H1 (cell line): Measurements from ENCODE around the gene GPR31. TPM values are rescaled to one million over a fixed set of nuclear protein-coding genes. Genes with fewer than 3 reads are reported as not detected.

Source experiments
- CTCF ChIA-PET: fragments of 300-600 bp; sonication (Branson Sonifier 250); formaldehyde crosslinking; loops from one replicate; lab custom pipeline; 2021; ENCODE audit not compliant: partially characterized antibody; lab: Charles Lee
- POLR2A ChIA-PET: fragments of 300-600 bp; sonication (Branson Sonifier 250); formaldehyde crosslinking; loops from one replicate; lab custom pipeline; 2021; ENCODE audit warnings: inconsistent platforms; ENCODE audit not compliant: partially characterized antibody; lab: Charles Lee
- DNase-seq, 2 experiments: peaks; one replicate each; pipeline versions ENCODE4 v3.0.0 to v3.0.0-alpha.2; 2010 to 2022; ENCODE audit warnings: low spot score in 2 of 2, low read depth in 1 of 2, mixed read lengths in 1 of 2
- FAIRE-seq: peaks from 2 replicates; lab custom pipeline; 2011; peaks lifted over from hg19 to GRCh38; lab: Jason Lieb, UNC
- H2AFZ ChIP-seq: 2 replicates; pipeline ENCODE4 v1.8.1; 2012; ENCODE audit warnings: low read length, inconsistent platforms
- H2AK5ac ChIP-seq: 2 replicates; pipeline ENCODE4 v1.6.1; 2013; ENCODE audit warnings: low read depth, low read length
- H2BK120ac ChIP-seq: replicated peaks from 2 replicates; pipeline ENCODE3; 2013; ENCODE audit warnings: low read depth, low read length, inconsistent platforms
- H2BK12ac ChIP-seq: 2 replicates; pipeline ENCODE4 v1.6.1; 2013; ENCODE audit warnings: low read depth, low read length
- H2BK15ac ChIP-seq: 2 replicates; pipeline ENCODE4 v1.6.1; 2013; ENCODE audit warnings: low read length
- H2BK20ac ChIP-seq: 2 replicates; pipeline ENCODE4 v1.6.1; 2013; ENCODE audit warnings: low read length
- H2BK5ac ChIP-seq: 2 replicates; pipeline ENCODE4 v1.6.1; 2013; ENCODE audit warnings: low read depth, low read length
- H3K14ac ChIP-seq: 2 replicates; pipeline ENCODE4 v1.6.1; 2013; ENCODE audit warnings: inconsistent platforms; ENCODE audit not compliant: insufficient read length
- H3K18ac ChIP-seq: 2 replicates; pipeline ENCODE4 v1.6.1; 2013; ENCODE audit warnings: low read length; ENCODE audit errors: extremely low read depth
- H3K23ac ChIP-seq: 2 replicates; pipeline ENCODE4 v1.6.1; 2013; ENCODE audit warnings: inconsistent platforms; ENCODE audit not compliant: insufficient read length
- H3K23me2 ChIP-seq: 2 replicates; pipeline ENCODE4 v1.6.1; 2013; ENCODE audit warnings: low read depth, low read length
- H3K27ac ChIP-seq: 2 replicates; pipeline ENCODE4 v1.6.1; 2011; ENCODE audit warnings: low read depth, low read length, inconsistent platforms
- H3K27me3 ChIP-seq, 4 experiments: replicated peaks in 1 of 4; 1 replicate in 1 of 4; 2 replicates in 3 of 4; pipeline versions ENCODE4 v1.6.1 to v1.8.1; 2011 to 2013; ENCODE audit warnings: low read length in 3 of 4, mild to moderate bottlenecking in 3 of 4, inconsistent platforms in 2 of 4, mixed read lengths in 2 of 4, moderate library complexity in 1 of 4; ENCODE audit not compliant: control insufficient read depth in 3 of 4, insufficient read depth in 3 of 4; ENCODE audit errors: extremely low read depth in 1 of 4
- H3K36me3 ChIP-seq, 4 experiments: 2 replicates each; pipeline versions ENCODE4 v1.6.1 to v1.8.1; 2011 to 2013; ENCODE audit warnings: mild to moderate bottlenecking in 4 of 4, low read length in 3 of 4, moderate library complexity in 2 of 4, control low read depth in 1 of 4, inconsistent platforms in 1 of 4; ENCODE audit not compliant: insufficient read depth in 4 of 4, control insufficient read depth in 2 of 4
- H3K4ac ChIP-seq: replicated peaks from 2 replicates; pipeline ENCODE3; 2013; ENCODE audit warnings: low read length, low read depth, mixed read lengths, inconsistent platforms; ENCODE audit not compliant: insufficient read length
- H3K4me1 ChIP-seq, 4 experiments: replicated peaks in 1 of 4; 1 replicate in 1 of 4; 2 replicates in 3 of 4; pipeline versions ENCODE4 v1.6.1 to v1.8.1; 2011 to 2013; ENCODE audit warnings: low read length in 3 of 4, inconsistent platforms in 2 of 4, mixed read lengths in 1 of 4; ENCODE audit not compliant: insufficient read depth in 4 of 4, control insufficient read depth in 3 of 4
- H3K4me2 ChIP-seq, 2 experiments: 2 replicates each; pipeline versions ENCODE4 v1.6.1 to v1.8.1; 2011 to 2013; ENCODE audit warnings: low read depth in 2 of 2, low read length in 2 of 2, control low read depth in 1 of 2, inconsistent platforms in 1 of 2, mild to moderate bottlenecking in 1 of 2; ENCODE audit not compliant: insufficient read depth in 1 of 2
- H3K4me3 ChIP-seq, 4 experiments: fragments of 200-600, 300-600 bp in 1 of 4; sonication (generic), shearing (Covaris generic), sonication (Bioruptor Twin) in 1 of 4; 2 replicates each; pipeline versions ENCODE4 v1.5.1 to v1.8.1; 2011 to 2016; ENCODE audit warnings: low read length in 4 of 4, low read depth in 3 of 4, control low read depth in 2 of 4, inconsistent platforms in 2 of 4, mild to moderate bottlenecking in 2 of 4, mixed read lengths in 1 of 4, moderate library complexity in 1 of 4; ENCODE audit not compliant: insufficient read depth in 2 of 4; ENCODE audit errors: extremely low read depth in 1 of 4
- H3K56ac ChIP-seq: replicated peaks from 2 replicates; pipeline ENCODE3; 2013; ENCODE audit warnings: low read depth, mild to moderate bottlenecking, mixed read lengths, low read length, inconsistent platforms; ENCODE audit not compliant: insufficient read length
- H3K79me1 ChIP-seq: 2 replicates; pipeline ENCODE4 v1.6.1; 2013; ENCODE audit warnings: low read depth, low read length, control low read depth
- H3K79me2 ChIP-seq, 2 experiments: 2 replicates each; pipeline versions ENCODE4 v1.6.1 to v1.8.1; 2012 to 2013; ENCODE audit warnings: low read length in 2 of 2, mild to moderate bottlenecking in 2 of 2, inconsistent platforms in 1 of 2; ENCODE audit not compliant: insufficient read depth in 2 of 2, control insufficient read depth in 1 of 2
- H3K9ac ChIP-seq, 4 experiments: replicated peaks in 1 of 4; 1 replicate in 1 of 4; 2 replicates in 3 of 4; pipeline versions ENCODE4 v1.6.1 to v1.8.1; 2011 to 2013; ENCODE audit warnings: low read depth in 3 of 4, low read length in 3 of 4, control low read depth in 2 of 4, mild to moderate bottlenecking in 2 of 4, moderate library complexity in 2 of 4, inconsistent platforms in 1 of 4; ENCODE audit errors: extremely low read depth in 1 of 4
- H3K9me3 ChIP-seq, 2 experiments: 2 replicates each; pipeline versions ENCODE4 v1.6.1 to v1.8.1; 2012 to 2013; ENCODE audit warnings: mild to moderate bottlenecking in 2 of 2, moderate library complexity in 2 of 2, control low read depth in 1 of 2, inconsistent platforms in 1 of 2, low read depth in 1 of 2, low read length in 1 of 2, mixed read lengths in 1 of 2; ENCODE audit not compliant: insufficient read depth in 2 of 2
- H4K20me1 ChIP-seq, 2 experiments: replicated peaks in 1 of 2; 2 replicates each; pipeline versions ENCODE3 to v1.8.1; 2011 to 2013; ENCODE audit warnings: inconsistent platforms in 2 of 2, low read length in 2 of 2, mild to moderate bottlenecking in 1 of 2; ENCODE audit not compliant: insufficient read depth in 2 of 2, control insufficient read depth in 1 of 2
- H4K5ac ChIP-seq: 2 replicates; pipeline ENCODE4 v1.6.1; 2013; ENCODE audit warnings: low read length, low read depth, mixed read lengths, inconsistent platforms; ENCODE audit not compliant: insufficient read length
- H4K8ac ChIP-seq: 2 replicates; pipeline ENCODE4 v1.8.0; 2013; ENCODE audit warnings: mild to moderate bottlenecking, moderate library complexity, low read length, inconsistent platforms; ENCODE audit not compliant: insufficient read depth; ENCODE audit errors: extremely low read depth
- H4K91ac ChIP-seq: replicated peaks from 2 replicates; pipeline ENCODE3; 2013; ENCODE audit warnings: low read length, mixed read lengths, inconsistent platforms; ENCODE audit not compliant: insufficient read length
- CBX5 ChIP-seq: fragments of 300-800, 300-1000 bp; sonication (generic); IDR thresholded peaks from 2 replicates; pipeline ENCODE4 v1.7.1; 2016; ENCODE audit warnings: antibody characterized with exemption, low read length, low read depth
- NANOG ChIP-seq: IDR thresholded peaks from 2 replicates; pipeline ENCODE4 v1.6.1; 2011; ENCODE audit warnings: low read length, low read depth, mild to moderate bottlenecking, inconsistent platforms; ENCODE audit not compliant: insufficient read depth, poor library complexity, severe bottlenecking
- SUZ12 ChIP-seq: fragments of 200-600 bp; sonication (generic); IDR thresholded peaks from 2 replicates; pipeline ENCODE4 v1.6.1; 2012; ENCODE audit warnings: mild to moderate bottlenecking, inconsistent platforms, low read length, moderate library complexity, mixed read lengths
- WGBS, 2 experiments: shearing (Covaris generic) in 1 of 2; methylation state at CpG; one replicate each; pipeline versions ENCODE4 v1.1.6 to v1.1.7; 2013 to 2015; ENCODE audit warnings: low lambda C conversion rate in 2 of 2, mixed read lengths in 2 of 2, inconsistent platforms in 1 of 2, low coverage in 1 of 2, missing lambda C conversion rate in 1 of 2; ENCODE audit not compliant: insufficient replicate concordance in 2 of 2, insufficient coverage in 1 of 2, insufficient read length in 1 of 2; ENCODE audit errors: extremely low coverage in 1 of 2, missing lambda C conversion rate in 1 of 2; 5-methylcytosine and 5-hydroxymethylcytosine counted together
- polyA plus RNA-seq, 7 experiments: library from polyadenylated mRNA; depleted of rRNA in 3 of 7; stranded (reverse) in 5 of 7; unstranded in 2 of 7; fragments of >200 nt in 5 of 7; fragments of 200-250 nt in 2 of 7; gene quantifications; 1 replicate in 5 of 7; 2 replicates in 1 of 7; 4 replicates in 1 of 7; pipeline versions ENCODE4 v1.2.1 to v1.2.3, GENCODE V29; 2011 to 2013; ENCODE audit warnings: missing spikeins in 2 of 7, mixed read lengths in 2 of 7
- total RNA-seq: library from RNA; stranded (reverse); fragmentation: NEBNext Ultra II Directional; extraction: Animal tissue kit (Norgen Biotek cat#: 25700); gene quantifications from 2 replicates; pipeline ENCODE4 v1.2.1, GENCODE V29; 2021

The GPR31 gene
- total and polyA plus RNA-seq, 2 of the 8 experiments (the other 6 are each of a cell fraction or from before 2014, with no cell fraction given) = not detected

GRCh38 chr6:167107787-167108186 is 50.0 kb downstream of the GPR31 start:
- CTCF ChIA-PET = interaction anchor here (1.1 kb wide), 1 partner anchor 34 kb away, joined by 6 read pairs; no protein-coding TSS in a partner anchor
- H3K23ac ChIP-seq = no peak overlapping the region
- no peak overlapping the region for H4K5ac ChIP-seq
- H3K36me3 ChIP-seq = no peaks in the 10 kb centered on the region
- H2AFZ ChIP-seq = no peak overlapping the region
- no peak overlapping the region for H3K4me3 ChIP-seq
- no peak overlapping the region for H4K8ac ChIP-seq
- no peaks in the 10 kb centered on the region for H3K9me3 ChIP-seq
- H2AK5ac ChIP-seq = no peak overlapping the region
- no peaks in the 10 kb centered on the region for H3K79me2 ChIP-seq
- H3K27ac ChIP-seq = no peak overlapping the region
- H2BK120ac ChIP-seq = no peak overlapping the region
- H3K56ac ChIP-seq = no peak overlapping the region
- no peak overlapping the region for H2BK15ac ChIP-seq
- no peaks in the 10 kb centered on the region for H3K23me2 ChIP-seq
- no peak overlapping the region for H3K4me2 ChIP-seq
- WGBS, 2 experiments = 82% methylated on average over 7 of the region's 7 CpGs; no CpG with 5 or more reads in 1 of the 2 experiments
- no peak overlapping the region for H3K4ac ChIP-seq
- H2BK12ac ChIP-seq = no peak overlapping the region
- DNase-seq (no peak), FAIRE-seq (no peak)
- H4K91ac ChIP-seq = no peak overlapping the region
- no peak overlapping the region for H2BK5ac ChIP-seq
- H3K14ac ChIP-seq = no peak overlapping the region
- no peak overlapping the region for H3K18ac ChIP-seq
- H2BK20ac ChIP-seq = no peak overlapping the region
- POLR2A ChIA-PET = no interaction called here
- H3K9ac ChIP-seq = no peak overlapping the region
- H3K4me1 ChIP-seq = no peaks in the 10 kb centered on the region
- no peaks in the 10 kb centered on the region for H4K20me1 ChIP-seq
- H3K79me1 ChIP-seq = no peaks in the 10 kb centered on the region
- H3K27me3 ChIP-seq = peaks cover 0 to 1% (median 0%) of the 10 kb centered on the region in 4 experiments; a peak in 1 of 7 replicates
- TF ChIP-seq SUZ12 (no peak), NANOG (no peak), CBX5 (no peak)
